ENCODE results near the gene CXorf51A. TPM values are rescaled to one million over a fixed set of nuclear protein-coding genes. Genes with fewer than 3 reads are reported as not detected.
"Not testable (repeated sequence)": the region's sequence is repeated elsewhere in the genome, so short reads cannot be mapped to it uniquely, and the experiment has no call there.

CXorf51A gene
- not detected for total RNA-seq
- not detected for polyA plus RNA-seq

DNA sequence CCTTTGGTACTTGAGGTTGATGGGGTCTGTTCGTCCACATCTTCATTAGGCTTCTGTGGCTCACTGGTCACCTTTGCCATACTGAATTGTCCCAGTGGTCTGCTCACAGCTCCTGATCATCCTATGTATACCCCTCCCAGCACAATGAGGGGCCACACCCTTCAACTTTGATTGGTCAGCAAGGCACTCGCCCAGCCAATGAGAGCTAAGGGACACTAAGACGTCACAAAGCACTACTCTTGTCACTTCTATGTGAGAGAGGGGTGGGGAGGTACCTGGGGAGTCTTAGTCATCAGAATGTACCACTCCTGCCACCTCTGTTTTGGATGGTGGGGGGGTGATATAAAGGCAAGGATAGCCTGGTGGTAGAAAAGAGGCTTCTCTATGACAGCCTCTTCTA, at the start of gene CXorf51A:
Gene CXorf51A (minus strand): TSS at position 101 of the 400 bp plus-strand sequence. CDS start 21 bp downstream, at position 80.
- H3K27me3 ChIP-seq; DNase-seq; H3K4me3 ChIP-seq; H3K27ac ChIP-seq; H3K4me1 ChIP-seq; intact Hi-C loops (cut with DNase I); H3K36me3 ChIP-seq; H3K9me3 ChIP-seq: not testable (repeated sequence)
- WGBS, 2 donors, result no CpG with 5 or more reads among the region's 3 CpGs

DNA sequence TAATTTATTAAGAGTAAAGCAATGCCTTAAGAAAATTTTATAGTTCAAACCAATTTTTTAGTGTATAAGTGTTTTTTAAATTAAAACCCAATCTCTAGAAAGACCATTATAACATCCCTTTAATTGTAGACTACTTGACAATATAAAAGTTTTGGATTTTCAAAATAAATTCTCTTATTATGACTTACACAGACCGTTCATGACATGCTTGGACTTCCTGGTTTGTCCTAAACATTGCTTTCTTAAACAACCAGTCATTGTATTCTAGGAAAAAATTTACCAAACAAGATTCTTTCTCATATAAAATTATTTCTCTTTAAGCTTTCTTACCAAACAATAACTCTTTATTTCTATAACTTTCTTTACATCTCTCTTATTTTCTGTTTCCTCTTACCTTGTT, 49.0 kb upstream of the CXorf51A start:
- H3K4me3 ChIP-seq, result no peak overlapping the region
- no peaks in the 10 kb centered on the region for H3K9me3 ChIP-seq
- DNase-seq, result no peak
- intact Hi-C loops (cut with DNase I), result no loop called here
- no peaks in the 10 kb centered on the region for H3K36me3 ChIP-seq
- WGBS, 2 donors, result 0 to 38% methylated on average over 1 of the region's 1 CpG
- TF ChIP-seq EP300 (IDR thresholded peaks at IDR 0.05), result no peak
- TF ChIP-seq POLR2AphosphoS5 (IDR thresholded peaks at IDR 0.05), result no peak
- TF ChIP-seq POLR2A (IDR thresholded peaks at IDR 0.05), result no peak
- TF ChIP-seq, protein P1, sequence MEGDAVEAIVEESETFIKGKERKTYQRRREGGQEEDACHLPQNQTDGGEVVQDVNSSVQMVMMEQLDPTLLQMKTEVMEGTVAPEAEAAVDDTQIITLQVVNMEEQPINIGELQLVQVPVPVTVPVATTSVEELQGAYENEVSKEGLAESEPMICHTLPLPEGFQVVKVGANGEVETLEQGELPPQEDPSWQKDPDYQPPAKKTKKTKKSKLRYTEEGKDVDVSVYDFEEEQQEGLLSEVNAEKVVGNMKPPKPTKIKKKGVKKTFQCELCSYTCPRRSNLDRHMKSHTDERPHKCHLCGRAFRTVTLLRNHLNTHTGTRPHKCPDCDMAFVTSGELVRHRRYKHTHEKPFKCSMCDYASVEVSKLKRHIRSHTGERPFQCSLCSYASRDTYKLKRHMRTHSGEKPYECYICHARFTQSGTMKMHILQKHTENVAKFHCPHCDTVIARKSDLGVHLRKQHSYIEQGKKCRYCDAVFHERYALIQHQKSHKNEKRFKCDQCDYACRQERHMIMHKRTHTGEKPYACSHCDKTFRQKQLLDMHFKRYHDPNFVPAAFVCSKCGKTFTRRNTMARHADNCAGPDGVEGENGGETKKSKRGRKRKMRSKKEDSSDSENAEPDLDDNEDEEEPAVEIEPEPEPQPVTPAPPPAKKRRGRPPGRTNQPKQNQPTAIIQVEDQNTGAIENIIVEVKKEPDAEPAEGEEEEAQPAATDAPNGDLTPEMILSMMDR (IDR thresholded peaks at IDR 0.05), result no peak
- no peaks in the 10 kb centered on the region for H3K27me3 ChIP-seq
- H3K4me1 ChIP-seq, result no peaks in the 10 kb centered on the region
- no peak overlapping the region for H3K27ac ChIP-seq

DNA sequence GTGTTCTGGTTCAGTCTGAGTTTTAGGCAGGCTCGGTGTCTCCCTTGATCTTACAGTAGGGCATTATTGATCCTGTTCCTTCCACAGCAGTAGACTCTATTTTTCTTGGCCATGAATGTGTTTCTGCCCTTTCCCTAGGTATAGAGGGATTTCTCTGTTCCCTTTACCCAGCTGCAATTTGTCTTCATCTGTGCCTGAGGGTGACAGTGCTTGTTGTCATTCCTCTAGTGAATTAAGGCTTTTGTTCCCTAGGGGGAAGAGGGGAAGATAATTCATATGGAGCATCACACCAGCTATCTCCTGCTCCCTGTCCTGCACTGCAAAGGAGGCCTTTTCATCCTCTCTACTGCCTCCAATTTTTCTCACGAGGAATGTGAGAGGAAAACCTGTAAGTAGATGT, 39.7 kb upstream of the CXorf51A start:
- no peak for DNase-seq
- no peaks in the 10 kb centered on the region for H3K4me1 ChIP-seq
- intact Hi-C loops (cut with DNase I), result no loop called here
- WGBS, 2 donors, result 54 to 58% methylated on average over 2 of the region's 2 CpGs
- no peaks in the 10 kb centered on the region for H3K36me3 ChIP-seq
- no peak overlapping the region for H3K27ac ChIP-seq
- no peaks in the 10 kb centered on the region for H3K9me3 ChIP-seq
- no peak overlapping the region for H3K4me3 ChIP-seq
- TF ChIP-seq POLR2AphosphoS5 (IDR thresholded peaks at IDR 0.05), result no peak
- H3K27me3 ChIP-seq, result no peaks in the 10 kb centered on the region

DNA sequence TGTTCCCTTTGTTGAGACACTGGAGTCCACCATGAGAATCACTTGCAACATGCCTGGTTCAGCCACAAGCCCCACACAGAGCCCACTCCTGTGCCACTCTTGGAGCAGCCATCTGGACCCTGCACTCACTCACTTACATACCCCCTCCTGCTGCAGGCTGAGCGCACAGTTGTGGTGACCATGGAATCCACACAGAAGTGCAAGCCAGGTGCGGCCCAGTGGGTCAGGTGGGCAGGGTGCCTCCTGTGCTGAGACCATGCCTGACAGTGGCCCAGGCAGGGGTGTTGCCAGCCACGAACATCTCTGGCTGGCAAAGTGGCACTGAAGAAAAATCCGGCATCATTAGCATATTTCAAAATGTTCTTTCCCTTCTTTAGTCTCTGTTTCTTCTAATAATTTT, 17.4 kb upstream of the CXorf51A start:
- Histone ChIP-seq H3K4me1 (no peaks in the 10 kb centered on the region), H3K9me3 (no peaks in the 10 kb centered on the region), H3K27ac (no peak overlapping the region), H3K27me3 (no peaks in the 10 kb centered on the region), H3K4me3 (no peak overlapping the region), H3K36me3 (no peaks in the 10 kb centered on the region)
- 80 to 92% methylated on average over 4 of the region's 4 CpGs for WGBS, 2 donors
- DNase-seq, result no peak
- intact Hi-C loops (cut with DNase I), result no loop called here
- no peak for TF ChIP-seq POLR2AphosphoS5 (IDR thresholded peaks at IDR 0.05)
- no peak for TF ChIP-seq EP300 (IDR thresholded peaks at IDR 0.05)
- no peak for TF ChIP-seq POLR2A (IDR thresholded peaks at IDR 0.05)
- TF ChIP-seq, protein P1 (IDR thresholded peaks at IDR 0.05), result no peak

DNA sequence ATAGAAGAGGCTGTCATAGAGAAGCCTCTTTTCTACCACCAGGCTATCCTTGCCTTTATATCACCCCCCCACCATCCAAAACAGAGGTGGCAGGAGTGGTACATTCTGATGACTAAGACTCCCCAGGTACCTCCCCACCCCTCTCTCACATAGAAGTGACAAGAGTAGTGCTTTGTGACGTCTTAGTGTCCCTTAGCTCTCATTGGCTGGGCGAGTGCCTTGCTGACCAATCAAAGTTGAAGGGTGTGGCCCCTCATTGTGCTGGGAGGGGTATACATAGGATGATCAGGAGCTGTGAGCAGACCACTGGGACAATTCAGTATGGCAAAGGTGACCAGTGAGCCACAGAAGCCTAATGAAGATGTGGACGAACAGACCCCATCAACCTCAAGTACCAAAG, 5.1 kb downstream of the CXorf51A start, which contains the start of gene CXorf51B:
Gene CXorf51B (plus strand): TSS at position 301 of the 400 bp plus-strand sequence. CDS start 21 bp downstream, at position 322.
- H3K36me3 ChIP-seq; H3K9me3 ChIP-seq; intact Hi-C loops (cut with DNase I); H3K27me3 ChIP-seq; DNase-seq; H3K4me1 ChIP-seq; H3K4me3 ChIP-seq; H3K27ac ChIP-seq: not testable (repeated sequence)
- WGBS, 2 donors, result no CpG with 5 or more reads among the region's 3 CpGs

Other genes starting within 250 kb of the CXorf51A start
- not detected for gene CXorf51B, start 5.0 kb downstream of the CXorf51A start, total RNA-seq
- not detected for gene CXorf51B, start 5.0 kb downstream of the CXorf51A start, polyA plus RNA-seq